Measurements from ENCODE around the gene NFE2L3. TPM values are rescaled to one million over a fixed set of nuclear protein-coding genes. Genes with fewer than 3 reads are reported as not detected.
"Not testable (repeated sequence)": the region's sequence is repeated elsewhere in the genome, so short reads cannot be mapped to it uniquely, and the experiment has no call there.

Gene NFE2L3
- total RNA-seq, 1 experiment from 2014 or later = 34.9 TPM

DNA sequence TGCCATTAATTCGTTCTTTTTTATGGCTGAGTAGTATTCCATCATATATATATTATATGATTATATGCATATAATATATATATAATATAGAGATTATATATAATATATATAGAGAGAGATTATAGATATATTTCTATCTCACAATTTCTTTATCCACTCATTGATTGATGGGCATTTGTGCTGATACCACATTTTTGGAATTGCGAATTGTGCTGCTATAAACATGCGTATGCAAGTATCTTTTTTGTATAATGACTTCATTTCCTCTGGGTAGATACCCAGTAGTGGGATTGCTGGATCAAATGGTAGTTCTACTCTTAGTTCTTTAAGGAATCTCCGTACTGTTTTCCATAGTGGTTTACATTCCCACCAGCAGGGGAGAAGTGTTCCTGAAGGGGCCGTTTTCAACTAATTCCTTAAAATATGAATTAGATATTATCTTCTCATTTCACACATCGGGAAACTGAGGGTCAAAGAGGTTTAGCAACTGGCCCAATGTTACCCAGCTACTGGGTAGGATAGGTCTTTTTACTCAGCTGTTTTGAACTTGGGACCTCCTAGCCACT is 16.5 kb downstream of the NFE2L3 start:
- DNase-seq (ENCODE audit: low spot score) = no peak

GRCh38 chr7:26169271-26169670 is 17.3 kb downstream of the NFE2L3 start:
- no peak for DNase-seq (ENCODE audit: low spot score)

- no peak for DNase-seq (ENCODE audit: low spot score)
These were observed 18.7 kb downstream of the NFE2L3 start for GRCh38 chr7:26170663-26171062.

DNA sequence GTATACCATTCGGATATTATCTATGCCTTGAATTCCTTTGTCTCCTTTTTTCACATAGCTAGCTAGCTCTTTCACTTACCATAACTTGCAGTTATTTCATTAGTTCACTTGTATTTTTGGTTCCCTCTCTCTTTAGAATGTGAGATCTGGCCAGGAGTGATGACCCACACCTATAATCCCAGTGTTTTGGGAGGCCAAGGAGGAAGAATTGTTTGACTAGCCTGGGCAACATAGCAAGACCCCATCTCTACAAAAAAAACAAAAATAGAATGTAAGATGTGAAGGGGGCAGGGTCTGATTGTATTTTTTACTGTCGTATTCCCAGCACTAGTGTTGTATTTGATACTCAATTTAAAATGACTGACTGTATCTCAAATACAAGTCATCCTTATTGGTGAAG is 19.6 kb downstream of the NFE2L3 start:
- no peak for DNase-seq (ENCODE audit: low spot score)

- DNase-seq (ENCODE audit: low spot score) = no peak
These were observed 20.1 kb downstream of the NFE2L3 start for GRCh38 chr7:26172048-26172447.

- DNase-seq (ENCODE audit: low spot score) = not testable (repeated sequence)
These were observed 23.9 kb downstream of the NFE2L3 start for GRCh38 chr7:26175903-26176302.

- DNase-seq (ENCODE audit: low spot score) = not testable (repeated sequence)
These were observed 24.7 kb downstream of the NFE2L3 start for GRCh38 chr7:26176696-26177095.

DNA sequence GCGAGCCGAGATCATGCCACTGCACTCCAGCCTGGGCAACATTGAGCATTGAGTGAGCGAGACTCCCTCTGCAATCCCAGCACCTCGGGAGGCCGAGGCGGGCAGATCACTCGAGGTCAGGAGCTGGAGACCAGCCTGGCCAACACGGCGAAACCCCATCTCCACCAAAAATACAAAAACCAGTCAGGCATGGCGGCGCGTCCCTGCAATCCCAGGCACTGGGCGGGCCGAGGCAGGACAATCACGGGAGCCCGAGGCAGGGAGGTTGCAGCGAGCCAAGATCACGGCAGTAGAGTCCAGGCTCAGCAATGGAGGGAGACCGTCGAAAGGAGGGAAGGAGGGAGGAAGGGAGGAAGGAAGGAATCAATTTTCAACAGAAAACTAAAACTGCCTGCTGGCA is 25.3 kb downstream of the NFE2L3 start:
- DNase-seq (ENCODE audit: low spot score) = not testable (repeated sequence)

- DNase-seq (ENCODE audit: low spot score) = no peak
These were observed 26.4 kb downstream of the NFE2L3 start for GRCh38 chr7:26178272-26178960.

DNA sequence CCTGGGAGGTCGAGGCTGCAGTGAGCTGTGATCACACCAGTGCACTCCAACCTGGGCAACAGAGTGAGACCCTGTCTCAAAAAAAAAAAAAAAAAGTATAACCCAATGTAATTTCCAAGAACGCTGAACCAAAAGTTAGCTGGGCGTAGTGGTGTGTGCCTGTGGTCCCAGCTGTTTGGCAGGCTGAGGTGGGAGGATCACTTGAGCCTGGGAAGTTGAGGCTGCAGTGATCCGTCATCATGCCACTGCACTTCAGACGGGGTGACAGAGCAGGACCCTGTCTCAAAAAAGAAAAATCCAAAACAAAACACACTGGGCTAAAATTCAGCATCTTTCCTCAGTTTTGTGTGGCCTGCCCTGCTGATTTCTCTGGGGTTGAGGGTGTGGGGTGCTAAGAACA is 27.4 kb downstream of the NFE2L3 start:
- DNase-seq (ENCODE audit: low spot score) = no peak

- DNase-seq (ENCODE audit: low spot score) = no peak
These were observed 28.0 kb downstream of the NFE2L3 start for GRCh38 chr7:26179826-26180497.

DNA sequence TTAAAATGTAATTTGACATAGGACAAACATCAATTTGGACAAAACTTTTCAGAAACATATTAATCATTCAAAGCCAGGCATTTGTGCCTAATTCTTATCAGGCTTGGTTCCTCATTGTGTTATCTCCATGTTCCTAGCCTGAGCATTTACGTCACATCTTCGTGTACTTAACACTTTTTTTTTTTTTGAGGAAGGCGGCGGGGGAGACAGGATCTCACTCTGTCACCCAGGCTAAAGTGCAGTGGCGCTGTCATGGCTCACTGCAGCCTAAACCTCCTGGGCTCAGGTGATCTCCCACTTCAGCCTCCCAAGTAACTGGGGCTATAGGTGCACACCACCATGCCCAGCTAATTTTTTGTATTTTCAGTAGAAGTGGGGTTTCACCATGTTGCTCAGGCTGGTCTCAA is 28.8 kb downstream of the NFE2L3 start:
- DNase-seq (ENCODE audit: low spot score) = no peak

DNA sequence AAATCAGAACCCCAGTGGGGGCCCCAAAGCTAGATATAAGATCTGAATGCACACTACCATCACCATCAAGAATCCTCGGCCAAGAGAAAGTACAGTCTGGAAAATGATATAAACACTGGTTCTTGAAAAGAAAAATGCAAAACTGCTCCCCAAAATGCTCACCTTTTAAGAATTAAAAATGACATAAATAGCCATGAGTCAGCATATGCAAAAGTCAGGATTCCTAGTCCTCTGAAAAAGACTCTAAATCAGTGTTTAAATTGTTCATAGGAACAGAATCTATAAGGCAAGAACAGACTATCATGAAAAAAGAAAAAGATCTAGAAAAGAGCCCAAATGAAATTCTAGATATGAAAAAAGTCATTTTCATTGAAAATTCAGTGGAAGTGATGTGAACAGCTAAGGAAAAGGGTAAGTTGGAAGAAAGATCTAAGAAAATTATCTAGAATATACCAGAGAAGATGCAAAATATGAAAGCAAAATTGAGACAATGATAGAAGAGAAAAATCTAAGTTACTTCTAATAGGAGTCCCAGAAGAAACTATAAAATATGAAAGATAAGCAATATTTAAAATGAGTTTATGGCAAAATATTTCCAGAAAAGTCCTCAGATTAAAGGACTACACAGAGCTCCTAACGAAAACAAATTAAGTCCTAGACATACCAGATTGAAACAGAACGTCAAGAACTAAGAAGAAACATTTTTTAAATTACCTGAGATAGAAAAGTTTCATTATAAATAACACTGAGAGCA is 29.7 kb downstream of the NFE2L3 start:
- no peak for DNase-seq (ENCODE audit: low spot score)

GRCh38 chr7:26182283-26182682 is 30.3 kb downstream of the NFE2L3 start:
- no peak for DNase-seq (ENCODE audit: low spot score)

- no peak for DNase-seq (ENCODE audit: low spot score)
These were observed 30.7 kb downstream of the NFE2L3 start for GRCh38 chr7:26182706-26183105.

DNA sequence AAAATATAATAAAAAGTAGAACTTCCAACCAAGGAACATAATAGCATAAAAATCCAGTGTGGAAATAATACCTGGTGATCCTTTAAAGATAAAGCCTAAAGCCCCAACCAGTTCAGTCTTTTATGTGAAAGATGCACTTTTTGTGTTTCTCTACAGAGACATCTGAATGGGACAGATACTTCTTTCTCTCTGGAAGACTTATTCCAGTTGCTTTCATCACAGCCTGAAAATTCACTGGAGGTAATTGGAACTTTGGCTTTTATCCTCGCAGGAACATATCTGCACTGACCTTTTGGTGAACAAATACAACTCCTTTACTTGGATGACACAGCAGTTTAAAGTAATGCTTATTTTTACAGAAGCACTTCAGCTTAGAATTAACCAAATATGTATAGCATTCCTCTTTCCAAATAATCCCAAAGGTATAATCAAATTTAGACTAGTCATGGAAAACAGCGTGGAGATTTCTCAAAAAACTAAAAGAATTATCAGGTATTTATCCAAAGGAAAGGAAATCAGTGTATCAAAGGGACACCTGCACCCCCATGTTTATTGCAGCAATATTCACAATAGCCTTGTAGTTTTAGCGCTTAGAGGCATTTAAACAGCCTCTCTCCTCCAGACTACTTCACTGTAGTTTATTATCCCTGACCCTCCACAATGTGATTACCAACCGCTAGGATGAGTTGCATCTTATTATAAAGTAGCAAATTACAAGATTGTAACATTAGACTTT is 31.7 kb downstream of the NFE2L3 start:
- no peak for DNase-seq (ENCODE audit: low spot score)

GRCh38 chr7:26184281-26185101 is 32.5 kb downstream of the NFE2L3 start:
- not testable (repeated sequence) for DNase-seq (ENCODE audit: low spot score)

- DNase-seq (ENCODE audit: low spot score) = no peak
These were observed 33.3 kb downstream of the NFE2L3 start for GRCh38 chr7:26185131-26185843.

DNA sequence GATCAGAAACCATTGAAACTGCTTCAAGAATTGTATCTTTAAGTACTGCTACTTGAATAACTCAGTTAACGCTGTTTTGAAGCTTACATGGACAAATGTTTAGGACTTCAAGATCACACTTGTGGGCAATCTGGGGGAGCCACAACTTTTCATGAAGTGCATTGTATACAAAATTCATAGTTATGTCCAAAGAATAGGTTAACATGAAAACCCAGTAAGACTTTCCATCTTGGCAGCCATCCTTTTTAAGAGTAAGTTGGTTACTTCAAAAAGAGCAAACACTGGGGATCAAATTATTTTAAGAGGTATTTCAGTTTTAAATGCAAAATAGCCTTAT is 33.8 kb downstream of the NFE2L3 start:
- no peak for DNase-seq (ENCODE audit: low spot score)

All from H4 (cell line).